Loucy (cell line): ENCODE data around the gene RHCG.

Experiments used
- H2AFZ ChIP-seq: fragments of 200-600 bp; sonication (generic); 2 replicates; pipeline ENCODE4 v1.6.0; 2016; ENCODE audit warnings: antibody characterized with exemption, mild to moderate bottlenecking, low read length, moderate library complexity
- H3F3A ChIP-seq: fragments of 200-600 bp; 2 replicates; pipeline ENCODE4 v1.6.0; 2016; ENCODE audit warnings: antibody characterized with exemption, low read depth, mild to moderate bottlenecking
- H3K27me3 ChIP-seq: fragments of 200-600 bp; sonication (generic); 2 replicates; pipeline ENCODE4 v1.6.1; 2014; ENCODE audit warnings: low read length, mild to moderate bottlenecking; ENCODE audit not compliant: insufficient read depth, poor library complexity, severe bottlenecking
- H3K36me3 ChIP-seq: fragments of 200-600 bp; sonication (generic); 2 replicates; pipeline ENCODE4 v1.6.1; 2016; ENCODE audit warnings: low read length; ENCODE audit not compliant: insufficient read depth
- H3K4me1 ChIP-seq: fragments of 200-600 bp; sonication (generic); 2 replicates; pipeline ENCODE4 v1.5.1; 2014; ENCODE audit warnings: low read length, mild to moderate bottlenecking; ENCODE audit not compliant: insufficient read depth, poor library complexity, severe bottlenecking
- H3K4me2 ChIP-seq: fragments of 200-600 bp; sonication (generic); 2 replicates; pipeline ENCODE4 v1.6.0; 2014; ENCODE audit warnings: antibody characterized with exemption, low read length, low read depth, mild to moderate bottlenecking; ENCODE audit not compliant: poor library complexity, severe bottlenecking
- H3K4me3 ChIP-seq: fragments of 200-600 bp; sonication (generic); 2 replicates; pipeline ENCODE4 v1.5.1; 2014; ENCODE audit warnings: low read length, mild to moderate bottlenecking, mixed read lengths; ENCODE audit not compliant: poor library complexity, severe bottlenecking
- H3K79me2 ChIP-seq: fragments of 200-600 bp; sonication (generic); 2 replicates; pipeline ENCODE4 v1.6.1; 2014; ENCODE audit warnings: low read length; ENCODE audit not compliant: insufficient read depth
- H3K9ac ChIP-seq: fragments of 200-600 bp; sonication (generic); 2 replicates; pipeline ENCODE4 v1.6.0; 2014; ENCODE audit warnings: mild to moderate bottlenecking, low read depth, low read length, moderate library complexity; ENCODE audit not compliant: poor library complexity, severe bottlenecking
- H3K9me2 ChIP-seq: fragments of 200-600 bp; sonication (generic); replicated peaks from 2 replicates; pipeline ENCODE4 v1.6.1; 2016; ENCODE audit warnings: low read depth, low read length, mixed read lengths
- H3K9me3 ChIP-seq: fragments of 200-600 bp; sonication (generic); 2 replicates; pipeline ENCODE4 v1.6.1; 2014; ENCODE audit warnings: mild to moderate bottlenecking, antibody characterized with exemption, low read length, low read depth; ENCODE audit not compliant: insufficient read depth
- H4K20me1 ChIP-seq: fragments of 200-600 bp; sonication (generic); 2 replicates; pipeline ENCODE4 v1.6.0; 2014; ENCODE audit warnings: antibody characterized with exemption, low read length, mild to moderate bottlenecking; ENCODE audit not compliant: insufficient read depth, poor library complexity, severe bottlenecking
- EZH2phosphoT487 ChIP-seq: fragments of 200-600 bp; IDR thresholded peaks from 2 replicates; pipeline ENCODE4 v1.6.1; 2018; ENCODE audit warnings: antibody characterized with exemption, mild to moderate bottlenecking, moderate library complexity, borderline replicate concordance
- TF ChIP-seq, protein P1 (sequence below): fragments of 200-600 bp; sonication (generic); conservative IDR thresholded peaks from 2 replicates; pipeline ENCODE4 v1.5.1; 2014; ENCODE audit warnings: mild to moderate bottlenecking, antibody characterized with exemption, low read length

Gene RHCG

DNA sequence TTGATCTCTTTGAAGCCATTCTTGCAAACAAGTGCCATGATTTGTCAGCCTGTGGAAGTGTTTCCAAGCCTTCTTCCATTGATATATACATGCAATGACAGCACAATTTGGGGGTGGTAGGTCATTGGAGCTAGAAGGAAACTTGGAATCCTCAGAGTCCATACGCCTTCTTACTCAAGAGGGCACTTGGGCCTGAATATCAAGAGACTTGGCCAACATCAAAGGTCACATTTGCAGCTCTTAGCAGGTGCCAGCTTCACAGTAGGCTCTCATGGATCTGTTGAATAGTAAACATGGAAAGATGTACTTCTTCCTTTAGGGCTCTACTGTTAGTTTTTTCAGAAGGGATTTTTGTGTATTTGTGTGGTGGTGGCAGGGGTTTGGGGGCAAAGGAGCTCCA is 50.9 kb downstream of the RHCG start:
- Histone ChIP-seq H3K4me1 (no peaks in the 10 kb centered on the region), H3K79me2 (no peaks in the 10 kb centered on the region), H3K9ac (no peak overlapping the region), H2AFZ (no peak overlapping the region), H3K9me2 (no peaks in the 10 kb centered on the region), H3K36me3 (no peaks in the 10 kb centered on the region), H3K4me3 (no peak overlapping the region), H3F3A (no peaks in the 10 kb centered on the region), H3K4me2 (no peak overlapping the region), H3K9me3 (no peaks in the 10 kb centered on the region), H3K27me3 (peaks cover 3% of the 10 kb centered on the region), H4K20me1 (no peaks in the 10 kb centered on the region)
- no peak for TF ChIP-seq EZH2phosphoT487
- TF ChIP-seq, protein P1, sequence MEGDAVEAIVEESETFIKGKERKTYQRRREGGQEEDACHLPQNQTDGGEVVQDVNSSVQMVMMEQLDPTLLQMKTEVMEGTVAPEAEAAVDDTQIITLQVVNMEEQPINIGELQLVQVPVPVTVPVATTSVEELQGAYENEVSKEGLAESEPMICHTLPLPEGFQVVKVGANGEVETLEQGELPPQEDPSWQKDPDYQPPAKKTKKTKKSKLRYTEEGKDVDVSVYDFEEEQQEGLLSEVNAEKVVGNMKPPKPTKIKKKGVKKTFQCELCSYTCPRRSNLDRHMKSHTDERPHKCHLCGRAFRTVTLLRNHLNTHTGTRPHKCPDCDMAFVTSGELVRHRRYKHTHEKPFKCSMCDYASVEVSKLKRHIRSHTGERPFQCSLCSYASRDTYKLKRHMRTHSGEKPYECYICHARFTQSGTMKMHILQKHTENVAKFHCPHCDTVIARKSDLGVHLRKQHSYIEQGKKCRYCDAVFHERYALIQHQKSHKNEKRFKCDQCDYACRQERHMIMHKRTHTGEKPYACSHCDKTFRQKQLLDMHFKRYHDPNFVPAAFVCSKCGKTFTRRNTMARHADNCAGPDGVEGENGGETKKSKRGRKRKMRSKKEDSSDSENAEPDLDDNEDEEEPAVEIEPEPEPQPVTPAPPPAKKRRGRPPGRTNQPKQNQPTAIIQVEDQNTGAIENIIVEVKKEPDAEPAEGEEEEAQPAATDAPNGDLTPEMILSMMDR = no peak

GRCh38 chr15:89444241-89445225 is 51.9 kb downstream of the RHCG start:
- Histone ChIP-seq H3K36me3 (no peaks in the 10 kb centered on the region), H3F3A (no peaks in the 10 kb centered on the region), H3K4me2 (no peak overlapping the region), H3K9me3 (no peaks in the 10 kb centered on the region), H4K20me1 (no peaks in the 10 kb centered on the region), H3K4me3 (no peak overlapping the region), H3K9me2 (no peaks in the 10 kb centered on the region), H3K4me1 (no peaks in the 10 kb centered on the region), H2AFZ (no peak overlapping the region), H3K79me2 (no peaks in the 10 kb centered on the region), H3K9ac (no peak overlapping the region), H3K27me3 (no peaks in the 10 kb centered on the region)
- TF ChIP-seq, protein P1 = no peak
- TF ChIP-seq EZH2phosphoT487 = no peak

DNA sequence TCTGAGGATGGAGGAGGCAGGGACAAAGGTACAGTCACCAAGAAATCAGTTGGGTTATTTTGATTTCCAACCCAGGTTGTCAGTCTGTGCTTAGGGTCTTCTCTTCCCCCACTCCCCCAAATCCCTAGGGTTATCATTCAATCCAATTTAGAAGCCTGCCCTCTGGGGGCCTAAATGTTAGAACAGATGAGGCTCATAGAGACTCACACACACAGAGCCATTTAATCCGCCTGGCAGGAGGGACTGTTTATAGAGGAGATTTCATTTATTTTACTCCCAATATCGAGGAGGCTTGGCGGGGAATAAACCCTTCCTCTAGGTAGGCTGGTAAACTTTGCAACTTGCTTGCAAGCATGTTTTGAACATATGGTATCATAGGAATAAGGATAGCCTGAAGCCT is 52.8 kb downstream of the RHCG start:
- Histone ChIP-seq H4K20me1 (no peaks in the 10 kb centered on the region), H2AFZ (no peak overlapping the region), H3F3A (no peaks in the 10 kb centered on the region), H3K4me3 (no peak overlapping the region), H3K4me2 (no peak overlapping the region), H3K9ac (no peak overlapping the region), H3K9me2 (no peaks in the 10 kb centered on the region), H3K9me3 (no peaks in the 10 kb centered on the region), H3K27me3 (no peaks in the 10 kb centered on the region), H3K4me1 (no peaks in the 10 kb centered on the region), H3K36me3 (no peaks in the 10 kb centered on the region), H3K79me2 (no peaks in the 10 kb centered on the region)
- TF ChIP-seq, protein P1 = no peak; the same call in 1 of the 2 replicates
- TF ChIP-seq EZH2phosphoT487 = no peak
